Cerebellar cortex (tissue), 1 donor: ENCODE data around the gene AQP1.

Experiments used
- DNase-seq: peaks from one replicate; pipeline ENCODE4 v3.0.0-alpha.2; 2015; ENCODE audit warnings: low spot score

The AQP1 gene

GRCh38 chr7:30974605-30975255 lies 63.1 kb downstream of the AQP1 start:
- peak; percentile 44 for DNase-seq
